GM18505 (cell line): ENCODE results near the gene AK5.

Experiments
- ATAC-seq: cut with Tn5 transposase; IDR thresholded peaks from one replicate; pipeline ENCODE4 v1.9.1; 2021; ENCODE audit not compliant: unreplicated experiment
- POLR2A ChIP-seq: IDR thresholded peaks from 4 replicates; pipeline ENCODE4 v1.6.1; 2011; ENCODE audit warnings: borderline replicate concordance; ENCODE audit not compliant: insufficient read depth, insufficient read length; ENCODE audit errors: extremely low read depth

AK5 gene

DNA sequence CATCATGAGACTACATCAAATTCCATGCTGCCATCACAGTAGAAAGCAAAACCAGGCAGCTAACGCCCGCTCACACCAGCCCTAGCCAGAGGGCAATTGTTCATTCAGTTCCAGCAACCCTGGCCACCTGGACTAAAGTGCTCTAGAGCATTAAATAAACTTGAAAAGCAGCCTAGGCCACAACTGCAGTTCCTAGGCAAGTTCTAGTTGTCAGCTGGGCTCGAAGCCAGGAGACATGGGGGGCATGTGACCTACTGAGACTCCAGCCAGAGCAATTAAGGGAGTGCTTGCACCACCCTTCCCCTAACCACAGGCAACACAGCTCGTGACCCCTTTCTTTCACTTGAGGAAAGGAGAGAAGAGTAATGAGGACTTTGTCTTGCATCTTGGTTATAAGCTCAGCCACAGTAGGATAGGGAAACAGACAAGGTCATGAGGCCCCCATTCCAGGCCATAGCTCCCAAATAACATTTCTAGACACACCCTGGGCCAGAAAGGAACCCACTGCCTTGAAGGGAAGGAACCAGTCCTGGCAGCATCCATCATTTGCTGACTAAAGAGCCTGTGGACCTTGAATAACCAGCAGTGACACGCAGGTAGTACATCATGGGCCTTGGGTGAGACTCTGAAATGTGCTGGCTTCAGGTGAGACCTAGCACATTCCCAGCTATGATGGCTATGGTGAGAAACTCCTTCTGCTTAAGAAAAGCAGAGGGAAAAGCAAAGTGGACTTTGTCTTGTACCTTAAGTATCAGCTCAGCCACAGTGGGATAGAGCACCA, 323.6 kb downstream of the AK5 start:
- no peak for ATAC-seq
- no peak for TF ChIP-seq POLR2A

DNA sequence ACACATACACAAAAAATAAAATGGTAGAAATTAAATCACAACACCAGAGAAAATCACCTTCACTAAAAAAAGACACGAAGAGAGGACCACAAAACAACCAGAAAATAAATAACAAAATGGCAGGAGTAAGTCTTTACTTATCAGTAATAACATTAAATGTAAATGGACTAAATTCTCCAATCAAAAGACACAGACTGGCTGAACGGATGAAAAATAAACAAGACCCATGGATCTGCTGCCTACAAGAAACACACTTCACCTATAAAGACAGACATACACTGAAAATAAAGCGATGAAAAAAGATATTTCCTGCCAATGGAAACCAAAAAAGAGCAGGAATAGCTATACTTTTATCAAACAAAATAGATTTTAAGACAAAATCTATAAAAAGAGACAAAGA, 327.1 kb downstream of the AK5 start:
- TF ChIP-seq POLR2A = no peak

More for the DNA sequence above, 327.1 kb downstream of the AK5 start:
- ATAC-seq = no peak
